Measurements from ENCODE around the gene ALAS1. TPM values are rescaled to one million over a fixed set of nuclear protein-coding genes. Genes with fewer than 3 reads are reported as not detected.

Gene ALAS1
- total RNA-seq, 1 experiment from 2014 or later: 89.4 TPM

GRCh38 chr3:52215351-52215750 is 17.4 kb downstream of the ALAS1 start:
- DNase-seq (ENCODE audit: low read depth, low spot score): no peak
- BruUV-seq (replicated peaks): no TSS peak
- in situ Hi-C loops (cut with HindIII; ENCODE audit: low pct_unique_long_range_greater_than_20kb, low sequenced_read_pairs): no loop called here
- Histone ChIP-seq H3K9me3 (ENCODE audit: control insufficient read depth, insufficient read depth, low read depth, low read length) (no peaks in the 10 kb centered on the region), H3K4me1 (ENCODE audit: control insufficient read depth, insufficient read depth, low read length) (peaks cover 19% of the 10 kb centered on the region), H3K27me3 (ENCODE audit: control insufficient read depth, insufficient read depth, low read length) (no peaks in the 10 kb centered on the region), H3K27ac (ENCODE audit: low read length) (no peak overlapping the region), H3K4me3 (ENCODE audit: low read depth in 2 of 2, low read length in 2 of 2) (no peak overlapping the region), H3K36me3 (ENCODE audit: control insufficient read depth, insufficient read depth, low read length) (peaks cover 4% of the 10 kb centered on the region; the same call in 1 of the 2 replicates)
- TF ChIP-seq SIN3A (IDR thresholded peaks at IDR 0.05; ENCODE audit: borderline replicate concordance, insufficient read depth, low read depth, low read length) (no peak), CTCF (IDR thresholded peaks at IDR 0.05) (no peak), REST (IDR thresholded peaks at IDR 0.05; ENCODE audit: insufficient read depth in 1 of 2, low read depth in 2 of 2, low read length in 1 of 2) (no peak), TCF7L2 (IDR thresholded peaks at IDR 0.05; ENCODE audit: low read depth, low read length) (no peak), POLR2AphosphoS5 (IDR thresholded peaks at IDR 0.05; ENCODE audit: low read depth, low read length) (no peak)
- ChIA-PET CTCF (interaction anchor here (0.6 kb wide), 1 partner anchor 272 kb away, joined by 9 read pairs; no protein-coding TSS in a partner anchor), POLR2A (no interaction called here)
- ATAC-seq: no peak
- intact Hi-C loops (cut with micrococcal nuclease; ENCODE audit: unreplicated experiment): no loop called here

GRCh38 chr3:52216585-52217408 is 18.8 kb downstream of the ALAS1 start:
- intact Hi-C loops (cut with micrococcal nuclease; ENCODE audit: unreplicated experiment) (no loop called here), in situ Hi-C loops (cut with HindIII; ENCODE audit: low pct_unique_long_range_greater_than_20kb, low sequenced_read_pairs) (no loop called here)
- TF ChIP-seq CTCF (IDR thresholded peaks at IDR 0.05) (no peak), SIN3A (IDR thresholded peaks at IDR 0.05; ENCODE audit: borderline replicate concordance, insufficient read depth, low read depth, low read length) (no peak), TCF7L2 (IDR thresholded peaks at IDR 0.05; ENCODE audit: low read depth, low read length) (no peak), REST (IDR thresholded peaks at IDR 0.05; ENCODE audit: insufficient read depth in 1 of 2, low read depth in 2 of 2, low read length in 1 of 2) (no peak), POLR2AphosphoS5 (IDR thresholded peaks at IDR 0.05; ENCODE audit: low read depth, low read length) (no peak)
- peak; percentile 59 for DNase-seq (ENCODE audit: low read depth, low spot score)
- Histone ChIP-seq H3K27me3 (ENCODE audit: control insufficient read depth, insufficient read depth, low read length) (no peaks in the 10 kb centered on the region), H3K4me1 (ENCODE audit: control insufficient read depth, insufficient read depth, low read length) (peaks cover 19% of the 10 kb centered on the region), H3K4me3 (ENCODE audit: low read depth in 2 of 2, low read length in 2 of 2) (no peak overlapping the region), H3K9me3 (ENCODE audit: control insufficient read depth, insufficient read depth, low read depth, low read length) (no peaks in the 10 kb centered on the region), H3K27ac (ENCODE audit: low read length) (peak overlapping the region; percentile 61), H3K36me3 (ENCODE audit: control insufficient read depth, insufficient read depth, low read length) (peaks cover under 1% of the 10 kb centered on the region; the same call in 1 of the 2 replicates)
- CTCF ChIA-PET: interaction anchor here (0.7 to 0.9 kb wide), 2 partner anchors 15 to 163 kb away, joined by 3 read pairs; no protein-coding TSS in a partner anchor
- POLR2A ChIA-PET: no interaction called here
- no TSS peak for BruUV-seq (replicated peaks)
- peak; percentile 86 for ATAC-seq
